ENCODE measurements around the gene OR6C65. TPM values are rescaled to one million over a fixed set of nuclear protein-coding genes. Genes with fewer than 3 reads are reported as not detected.
"Not testable (repeated sequence)": the region's sequence is repeated elsewhere in the genome, so short reads cannot be mapped to it uniquely, and the experiment has no call there.

The OR6C65 gene
- total RNA-seq, 4 donors from 2014 or later: not detected

- Histone ChIP-seq H3K27me3 (no peaks in the 10 kb centered on the region), H3K4me3 (no peak overlapping the region), H3K27ac (no peak overlapping the region), H3K36me3 (no peaks in the 10 kb centered on the region), H3K9me3 (no peaks in the 10 kb centered on the region), H3K4me1 (no peaks in the 10 kb centered on the region)
- WGBS, 2 donors: 87 to 88% methylated on average over 17 to 23 of the region's 23 CpGs
- DNase-seq (ENCODE audit: low spot score in 2 of 2): no peak
- TF ChIP-seq, protein P1, sequence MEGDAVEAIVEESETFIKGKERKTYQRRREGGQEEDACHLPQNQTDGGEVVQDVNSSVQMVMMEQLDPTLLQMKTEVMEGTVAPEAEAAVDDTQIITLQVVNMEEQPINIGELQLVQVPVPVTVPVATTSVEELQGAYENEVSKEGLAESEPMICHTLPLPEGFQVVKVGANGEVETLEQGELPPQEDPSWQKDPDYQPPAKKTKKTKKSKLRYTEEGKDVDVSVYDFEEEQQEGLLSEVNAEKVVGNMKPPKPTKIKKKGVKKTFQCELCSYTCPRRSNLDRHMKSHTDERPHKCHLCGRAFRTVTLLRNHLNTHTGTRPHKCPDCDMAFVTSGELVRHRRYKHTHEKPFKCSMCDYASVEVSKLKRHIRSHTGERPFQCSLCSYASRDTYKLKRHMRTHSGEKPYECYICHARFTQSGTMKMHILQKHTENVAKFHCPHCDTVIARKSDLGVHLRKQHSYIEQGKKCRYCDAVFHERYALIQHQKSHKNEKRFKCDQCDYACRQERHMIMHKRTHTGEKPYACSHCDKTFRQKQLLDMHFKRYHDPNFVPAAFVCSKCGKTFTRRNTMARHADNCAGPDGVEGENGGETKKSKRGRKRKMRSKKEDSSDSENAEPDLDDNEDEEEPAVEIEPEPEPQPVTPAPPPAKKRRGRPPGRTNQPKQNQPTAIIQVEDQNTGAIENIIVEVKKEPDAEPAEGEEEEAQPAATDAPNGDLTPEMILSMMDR (IDR thresholded peaks at IDR 0.05): no peak
- TF ChIP-seq POLR2A (IDR thresholded peaks at IDR 0.05) (no peak), EP300 (IDR thresholded peaks at IDR 0.05) (no peak)
Measured at GRCh38 chr12:55392032-55392795, 8.1 kb upstream of the OR6C65 start.

- no peak overlapping the region for H3K27ac ChIP-seq
- TF ChIP-seq EP300 (IDR thresholded peaks at IDR 0.05): no peak
- TF ChIP-seq POLR2A (IDR thresholded peaks at IDR 0.05): no peak
- TF ChIP-seq, protein P1 (IDR thresholded peaks at IDR 0.05): no peak
- WGBS, 2 donors: 53 to 58% methylated on average over 1 of the region's 1 CpG
- no peak overlapping the region for H3K4me3 ChIP-seq
- H3K9me3 ChIP-seq: no peaks in the 10 kb centered on the region
- H3K4me1 ChIP-seq: no peaks in the 10 kb centered on the region
- DNase-seq (ENCODE audit: low spot score in 2 of 2): no peak
- no peaks in the 10 kb centered on the region for H3K27me3 ChIP-seq
- no peaks in the 10 kb centered on the region for H3K36me3 ChIP-seq
Measured at GRCh38 chr12:55396326-55396725, 4.0 kb upstream of the OR6C65 start.

DNA sequence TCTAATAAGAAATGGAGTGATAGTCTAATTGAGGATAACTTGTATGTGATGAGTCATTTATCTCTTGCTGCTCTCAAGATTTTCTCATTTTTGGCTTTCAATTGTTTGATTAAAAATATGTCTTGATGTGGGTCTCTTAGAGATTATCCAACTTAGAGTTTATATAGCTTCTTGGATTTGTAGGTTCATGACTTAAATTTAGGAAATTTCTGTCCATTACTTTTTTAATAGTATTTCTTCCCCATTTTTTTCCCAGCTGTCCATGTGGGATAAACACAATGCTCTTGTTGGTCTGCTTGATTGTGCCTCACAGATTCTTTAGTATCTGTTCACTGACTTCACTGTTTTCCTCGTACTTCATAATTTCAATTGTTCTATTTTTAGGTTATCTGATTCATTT, 7.5 kb downstream of the OR6C65 start:
- Histone ChIP-seq H3K27me3 (no peaks in the 10 kb centered on the region), H3K4me3 (no peak overlapping the region), H3K4me1 (no peaks in the 10 kb centered on the region)

DNA sequence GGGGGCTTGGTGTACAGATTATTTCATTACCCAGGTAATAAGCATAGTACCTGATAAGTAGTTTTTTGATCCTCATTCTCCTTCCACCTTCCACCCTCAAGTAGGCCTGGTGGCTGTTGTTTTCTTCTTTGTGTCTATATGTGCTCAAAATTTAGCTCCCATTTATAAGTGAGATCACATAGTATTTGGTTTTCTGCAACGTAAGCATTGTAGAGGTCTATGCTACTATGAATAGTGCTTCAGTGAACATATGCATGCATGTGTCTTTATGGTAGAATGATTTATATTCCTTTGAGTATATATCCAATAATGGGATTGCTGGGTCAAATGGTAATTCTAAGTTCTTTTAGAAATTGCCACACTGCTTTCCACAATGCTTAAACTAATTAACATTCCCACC, 8.8 kb downstream of the OR6C65 start:
- H3K4me1 ChIP-seq; H3K9me3 ChIP-seq; H3K4me3 ChIP-seq; H3K36me3 ChIP-seq; DNase-seq (ENCODE audit: low spot score in 2 of 2); H3K27me3 ChIP-seq; H3K27ac ChIP-seq: not testable (repeated sequence)
- WGBS, 2 donors: 88 to 94% methylated on average over 1 of the region's 1 CpG

More for the DNA sequence above, 7.5 kb downstream of the OR6C65 start:
- TF ChIP-seq EP300 (IDR thresholded peaks at IDR 0.05) (no peak), POLR2A (IDR thresholded peaks at IDR 0.05) (no peak)
- TF ChIP-seq, protein P1 (IDR thresholded peaks at IDR 0.05): no peak
- no peak for DNase-seq (ENCODE audit: low spot score in 2 of 2)
- no peak overlapping the region for H3K27ac ChIP-seq
- 50 to 53% methylated on average over 1 of the region's 1 CpG for WGBS, 2 donors
- no peaks in the 10 kb centered on the region for H3K36me3 ChIP-seq
- H3K9me3 ChIP-seq: peaks cover 0 to 10% (median 0%) of the 10 kb centered on the region in 4 donors

DNA sequence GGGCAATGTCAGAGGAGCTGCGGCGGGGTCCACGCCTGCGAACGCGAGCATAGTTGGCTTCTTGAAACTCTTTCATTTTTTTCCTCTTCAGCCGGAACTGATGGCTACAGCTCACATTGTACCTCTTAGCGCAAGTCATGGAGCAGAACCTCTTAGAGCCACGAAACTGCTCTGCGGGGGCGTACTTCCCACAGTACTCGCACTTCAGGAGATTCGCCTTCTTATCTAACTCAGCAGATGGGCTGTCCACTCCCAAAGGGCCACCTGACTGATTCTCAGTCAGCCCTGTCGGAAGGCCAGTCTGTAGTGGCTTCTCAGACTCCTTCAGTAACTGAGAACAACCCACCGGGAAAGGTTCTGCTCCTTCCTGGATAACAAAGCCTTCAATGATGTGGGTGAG, 11.8 kb downstream of the OR6C65 start:
- WGBS, 2 donors: 95 to 97% methylated on average over 15 of the region's 15 CpGs
- H3K4me3 ChIP-seq; H3K4me1 ChIP-seq; H3K27me3 ChIP-seq; H3K36me3 ChIP-seq; H3K9me3 ChIP-seq; DNase-seq (ENCODE audit: low spot score in 2 of 2); H3K27ac ChIP-seq: not testable (repeated sequence)

DNA sequence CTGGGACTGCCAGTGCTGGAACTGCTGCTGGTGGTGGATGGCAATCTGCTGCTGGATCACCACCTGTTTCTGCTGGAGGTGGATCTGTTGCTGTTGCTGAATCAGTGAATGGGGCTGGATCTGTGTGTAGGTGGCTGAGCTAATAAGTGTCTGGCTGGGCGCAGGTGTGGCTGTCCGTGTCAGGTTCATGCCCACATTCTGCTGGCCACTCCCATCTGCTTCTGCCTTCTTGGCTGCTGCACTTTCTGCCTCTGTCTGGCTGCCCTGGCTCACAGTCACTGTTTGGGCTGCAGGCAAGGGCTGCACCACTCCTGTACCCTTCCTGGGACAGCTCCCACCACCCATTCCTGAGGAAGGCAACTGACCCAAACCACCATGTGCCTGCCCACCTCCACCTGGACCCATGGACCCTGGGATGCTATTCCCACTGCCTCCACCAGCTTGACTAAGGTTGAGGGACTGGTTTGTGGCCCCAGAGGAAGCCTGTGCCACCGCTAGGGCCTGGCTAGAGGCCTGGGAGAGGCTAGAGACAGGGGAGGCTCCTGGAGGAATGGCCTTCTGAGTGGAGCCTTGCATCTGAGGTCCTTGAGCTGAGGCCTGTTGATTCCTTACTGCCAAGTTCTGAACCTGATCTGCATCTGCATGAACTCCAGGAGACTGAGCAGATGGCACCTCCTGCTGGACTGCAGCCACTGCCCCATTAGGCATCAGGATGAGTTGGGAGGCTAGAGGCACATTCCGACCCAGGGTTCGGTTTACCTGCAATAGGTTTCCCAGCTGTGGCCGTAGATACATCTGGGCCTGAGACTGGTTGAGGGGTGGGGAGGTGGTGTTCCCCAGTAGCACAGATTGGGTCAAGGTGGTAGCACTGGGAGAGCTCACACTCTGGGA, 13.4 kb downstream of the OR6C65 start:
- not testable (repeated sequence) for H3K36me3 ChIP-seq; H3K4me1 ChIP-seq; H3K9me3 ChIP-seq; H3K27ac ChIP-seq; H3K4me3 ChIP-seq; H3K27me3 ChIP-seq; DNase-seq (ENCODE audit: low spot score in 2 of 2)
- WGBS, 2 donors: 82 to 93% methylated on average over 5 of the region's 6 CpGs

DNA sequence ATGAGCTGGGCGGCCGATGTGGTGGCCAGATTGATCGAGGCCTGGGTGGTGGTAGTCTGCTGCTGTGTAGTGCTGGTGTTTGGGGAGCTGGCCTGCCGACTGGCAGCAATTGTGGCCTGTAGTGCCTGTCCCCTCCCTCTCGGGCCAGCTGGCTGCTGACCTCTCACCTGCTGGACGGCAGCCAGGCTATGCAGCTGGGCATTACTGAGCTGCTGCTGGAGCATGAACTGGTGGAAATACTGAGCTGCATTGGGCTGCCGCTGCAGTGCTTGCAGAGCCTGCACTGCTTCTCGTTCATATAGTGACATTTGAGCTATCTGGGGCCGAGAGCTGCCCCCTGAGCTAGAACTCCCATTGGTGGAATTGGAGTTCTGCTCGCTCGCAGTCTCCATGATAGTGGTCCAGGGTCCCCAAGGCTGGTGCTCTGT, 14.1 kb downstream of the OR6C65 start:
- not testable (repeated sequence) for H3K4me3 ChIP-seq

GRCh38 chr12:55414889-55415288, 14.6 kb downstream of the OR6C65 start:
- DNase-seq (ENCODE audit: low spot score in 2 of 2); H3K9me3 ChIP-seq; H3K36me3 ChIP-seq; H3K4me3 ChIP-seq; H3K4me1 ChIP-seq; H3K27ac ChIP-seq; H3K27me3 ChIP-seq: not testable (repeated sequence)
- 0 to 12% methylated on average over 2 to 12 of the region's 34 CpGs for whole genome bisulfite sequencing, 2 donors

More for the DNA sequence above, 14.1 kb downstream of the OR6C65 start:
- not testable (repeated sequence) for H3K27me3 ChIP-seq; H3K36me3 ChIP-seq; DNase-seq (ENCODE audit: low spot score in 2 of 2); H3K9me3 ChIP-seq; H3K27ac ChIP-seq; H3K4me1 ChIP-seq
- 46 to 73% methylated on average over 2 to 10 of the region's 11 CpGs for WGBS, 2 donors
